Loucy (cell line): Measurements from ENCODE around the gene FER.

Source experiments
- EZH2phosphoT487 ChIP-seq: fragments of 200-600 bp; IDR thresholded peaks from 2 replicates; pipeline ENCODE4 v1.6.1; 2018; ENCODE audit warnings: antibody characterized with exemption, mild to moderate bottlenecking, moderate library complexity, borderline replicate concordance
- TF ChIP-seq, protein P1 (sequence below): fragments of 200-600 bp; sonication (generic); conservative IDR thresholded peaks from 2 replicates; pipeline ENCODE4 v1.5.1; 2014; ENCODE audit warnings: mild to moderate bottlenecking, antibody characterized with exemption, low read length

DNA sequence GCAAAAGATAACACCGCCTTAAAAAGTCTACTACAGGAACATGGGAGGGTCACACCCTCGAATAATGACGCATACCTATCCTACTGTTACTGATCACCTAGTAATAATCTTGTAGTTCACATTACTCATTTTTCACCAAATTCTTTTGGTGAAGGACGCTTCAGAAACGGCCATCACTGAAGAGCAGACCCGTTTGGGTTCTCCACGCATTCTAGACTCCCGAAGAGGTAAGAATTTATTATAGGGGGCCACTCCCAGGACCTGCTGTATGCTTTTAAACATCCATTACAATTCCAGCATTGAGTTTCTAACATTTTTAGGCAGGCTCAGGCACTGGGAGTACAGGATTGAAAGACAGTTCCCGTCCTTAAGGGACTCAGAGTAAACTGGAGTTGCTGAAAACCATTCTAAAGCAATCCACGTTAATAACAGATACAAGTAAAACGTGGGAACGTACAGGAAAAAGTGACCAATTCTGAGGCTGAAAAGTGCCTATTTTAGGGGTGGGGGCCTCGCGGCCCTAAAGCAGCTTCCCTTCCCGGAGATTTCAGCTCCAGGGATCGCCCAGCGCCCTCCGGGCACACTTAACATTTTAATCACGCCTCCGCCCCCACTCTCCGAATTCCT, at the start of gene FER:
- TF ChIP-seq, protein P1, sequence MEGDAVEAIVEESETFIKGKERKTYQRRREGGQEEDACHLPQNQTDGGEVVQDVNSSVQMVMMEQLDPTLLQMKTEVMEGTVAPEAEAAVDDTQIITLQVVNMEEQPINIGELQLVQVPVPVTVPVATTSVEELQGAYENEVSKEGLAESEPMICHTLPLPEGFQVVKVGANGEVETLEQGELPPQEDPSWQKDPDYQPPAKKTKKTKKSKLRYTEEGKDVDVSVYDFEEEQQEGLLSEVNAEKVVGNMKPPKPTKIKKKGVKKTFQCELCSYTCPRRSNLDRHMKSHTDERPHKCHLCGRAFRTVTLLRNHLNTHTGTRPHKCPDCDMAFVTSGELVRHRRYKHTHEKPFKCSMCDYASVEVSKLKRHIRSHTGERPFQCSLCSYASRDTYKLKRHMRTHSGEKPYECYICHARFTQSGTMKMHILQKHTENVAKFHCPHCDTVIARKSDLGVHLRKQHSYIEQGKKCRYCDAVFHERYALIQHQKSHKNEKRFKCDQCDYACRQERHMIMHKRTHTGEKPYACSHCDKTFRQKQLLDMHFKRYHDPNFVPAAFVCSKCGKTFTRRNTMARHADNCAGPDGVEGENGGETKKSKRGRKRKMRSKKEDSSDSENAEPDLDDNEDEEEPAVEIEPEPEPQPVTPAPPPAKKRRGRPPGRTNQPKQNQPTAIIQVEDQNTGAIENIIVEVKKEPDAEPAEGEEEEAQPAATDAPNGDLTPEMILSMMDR, result no peak
- TF ChIP-seq EZH2phosphoT487, result no peak
